Measurements from ENCODE around the gene ARHGEF3.

DNA sequence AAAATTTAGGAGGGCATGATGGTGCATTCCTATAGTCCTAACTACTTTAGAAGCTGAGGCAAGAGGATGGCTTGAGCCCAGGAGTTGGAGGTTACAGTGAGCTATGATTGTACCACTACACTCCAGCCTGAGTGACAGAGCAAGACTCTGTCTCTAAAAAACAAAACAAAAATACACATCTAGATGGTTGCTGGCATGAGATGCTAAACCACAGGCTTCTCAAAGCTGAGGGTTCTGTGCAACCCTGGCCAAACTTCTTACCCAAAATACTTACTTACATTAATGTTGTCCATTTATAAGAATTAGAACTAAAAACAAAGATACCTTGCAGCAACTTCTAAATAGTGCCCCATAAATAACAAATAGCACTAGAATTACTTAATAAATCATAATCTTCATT lies 14.3 kb upstream of the ARHGEF3 start:
- no peak for TF ChIP-seq SUZ12 (IDR thresholded peaks at IDR 0.05; ENCODE audit: extremely low read depth, insufficient read depth, insufficient read length)
- no peak for TF ChIP-seq YY1 (IDR thresholded peaks at IDR 0.05; ENCODE audit: insufficient read depth, insufficient read length)
- no peak for TF ChIP-seq ZNF274 (IDR thresholded peaks at IDR 0.05; ENCODE audit: low read depth, low read length)

Data from NT2/D1 (cell line).